Measurements from ENCODE around the gene KRT39.
"Not testable (repeated sequence)": the region's sequence is repeated elsewhere in the genome, so short reads cannot be mapped to it uniquely, and the experiment has no call there.

The KRT39 gene

DNA sequence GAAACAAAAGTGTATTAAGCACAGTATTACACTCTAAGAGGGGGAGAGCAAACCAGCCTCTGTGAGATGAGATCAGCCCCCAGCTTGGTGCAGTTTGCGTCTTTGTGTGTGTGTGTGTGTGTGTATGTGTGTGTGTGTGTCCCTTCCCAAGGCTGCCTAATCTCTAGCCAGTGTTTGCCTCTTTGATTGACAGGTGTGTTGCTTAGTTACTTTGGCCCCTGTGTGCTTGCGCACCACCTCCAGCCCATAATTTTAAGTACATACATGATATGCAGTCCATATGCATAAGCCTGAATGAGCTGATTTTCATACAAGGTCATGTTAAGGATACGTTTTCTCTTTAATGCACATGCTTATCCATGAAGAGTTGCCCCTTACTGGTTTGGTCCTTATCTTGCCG is 35.0 kb upstream of the KRT39 start:
- H3K27ac ChIP-seq (ENCODE audit: low read length), result no peak overlapping the region
- H3K4me1 ChIP-seq (ENCODE audit: control insufficient read depth in 1 of 2, insufficient read depth in 2 of 2, low read length in 2 of 2), result no peaks in the 10 kb centered on the region
- H3K27me3 ChIP-seq (ENCODE audit: low read depth, low read length), result no peaks in the 10 kb centered on the region
- no peaks in the 10 kb centered on the region for H3K9me3 ChIP-seq (ENCODE audit: control insufficient read depth in 1 of 2, low read length in 2 of 2)
- H3K36me3 ChIP-seq (ENCODE audit: control insufficient read depth in 1 of 2, insufficient read depth in 2 of 2, low read length in 2 of 2), result no peaks in the 10 kb centered on the region
- H3K4me3 ChIP-seq (ENCODE audit: low read depth in 1 of 2, low read length in 2 of 2), result no peak overlapping the region

DNA sequence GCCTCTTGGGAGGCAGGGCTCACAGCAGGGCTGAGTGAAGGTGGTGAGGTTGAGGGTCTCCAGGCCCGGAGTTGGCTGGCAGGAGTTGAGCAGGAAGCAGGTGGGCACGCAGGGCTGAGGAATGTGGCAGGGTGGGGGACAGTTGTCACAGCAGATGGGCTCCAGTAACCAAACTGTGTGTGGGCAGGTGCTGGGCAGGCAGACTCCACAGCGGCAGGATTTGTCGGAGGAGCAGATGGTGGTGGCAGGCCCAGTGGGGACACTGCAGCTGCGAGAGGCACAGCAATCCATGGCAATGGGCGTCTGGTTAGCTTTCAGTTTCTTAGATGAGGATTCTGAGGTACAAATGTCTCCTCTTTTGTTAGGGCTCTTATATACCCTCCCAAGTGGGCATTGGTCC is 32.8 kb upstream of the KRT39 start, which contains the start of gene KRTAP3-2:
TSS of gene KRTAP3-2 (minus strand) at position 344 of the 400 bp plus-strand sequence. CDS start at position 291, 53 bp downstream.
- H3K36me3 ChIP-seq (ENCODE audit: control insufficient read depth in 1 of 2, insufficient read depth in 2 of 2, low read length in 2 of 2); H3K27ac ChIP-seq (ENCODE audit: low read length); H3K27me3 ChIP-seq (ENCODE audit: low read depth, low read length); H3K4me1 ChIP-seq (ENCODE audit: control insufficient read depth in 1 of 2, insufficient read depth in 2 of 2, low read length in 2 of 2); H3K9me3 ChIP-seq (ENCODE audit: control insufficient read depth in 1 of 2, low read length in 2 of 2); H3K4me3 ChIP-seq (ENCODE audit: low read depth in 1 of 2, low read length in 2 of 2): not testable (repeated sequence)

DNA sequence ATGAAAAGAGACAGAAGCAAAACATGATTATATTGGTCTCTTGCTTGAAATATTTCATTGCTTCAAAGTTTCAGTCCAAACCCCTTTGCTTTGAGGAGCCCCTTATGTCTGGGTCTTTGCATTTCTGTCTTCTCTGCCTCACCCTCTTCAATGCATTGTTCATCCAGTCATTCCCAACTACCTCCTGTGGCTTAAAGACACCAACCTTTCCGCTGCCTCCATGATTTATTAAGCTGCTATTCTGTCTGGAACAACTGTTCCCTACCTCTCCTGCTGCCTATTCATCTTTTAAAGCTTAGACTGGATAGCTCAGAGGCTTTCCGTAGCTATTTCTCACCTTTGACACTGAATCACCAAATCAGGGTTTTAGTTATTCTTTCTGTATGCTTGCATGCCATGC is 30.6 kb upstream of the KRT39 start:
- H3K27ac ChIP-seq (ENCODE audit: low read length), result no peak overlapping the region
- H3K36me3 ChIP-seq (ENCODE audit: control insufficient read depth in 1 of 2, insufficient read depth in 2 of 2, low read length in 2 of 2), result no peaks in the 10 kb centered on the region
- H3K4me3 ChIP-seq (ENCODE audit: low read depth in 1 of 2, low read length in 2 of 2), result no peak overlapping the region
- no peaks in the 10 kb centered on the region for H3K9me3 ChIP-seq (ENCODE audit: control insufficient read depth in 1 of 2, low read length in 2 of 2)
- no peaks in the 10 kb centered on the region for H3K27me3 ChIP-seq (ENCODE audit: low read depth, low read length)
- no peaks in the 10 kb centered on the region for H3K4me1 ChIP-seq (ENCODE audit: control insufficient read depth in 1 of 2, insufficient read depth in 2 of 2, low read length in 2 of 2)

DNA sequence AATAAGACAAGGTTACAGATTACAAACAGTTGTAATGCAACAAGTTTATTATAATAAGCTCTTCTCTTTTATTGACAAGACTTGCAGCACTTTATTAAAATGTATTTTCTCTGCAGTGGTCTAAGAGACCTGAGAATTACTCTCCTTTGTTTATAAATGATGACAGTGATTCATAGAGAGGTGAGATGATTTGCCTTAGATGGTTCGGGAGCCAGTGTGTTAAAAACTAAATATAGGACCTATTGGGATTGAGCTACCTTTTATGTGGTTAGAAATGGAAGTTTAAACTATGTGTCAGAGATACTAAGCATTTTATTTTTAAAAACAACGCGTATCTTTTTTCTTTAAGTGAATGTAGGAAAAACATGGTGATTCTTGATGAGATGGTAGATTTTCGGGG is 30.1 kb upstream of the KRT39 start:
- Histone ChIP-seq H3K4me3 (ENCODE audit: low read depth in 1 of 2, low read length in 2 of 2) (no peak overlapping the region), H3K9me3 (ENCODE audit: control insufficient read depth in 1 of 2, low read length in 2 of 2) (no peaks in the 10 kb centered on the region), H3K27ac (ENCODE audit: low read length) (no peak overlapping the region), H3K4me1 (ENCODE audit: control insufficient read depth in 1 of 2, insufficient read depth in 2 of 2, low read length in 2 of 2) (no peaks in the 10 kb centered on the region), H3K36me3 (ENCODE audit: control insufficient read depth in 1 of 2, insufficient read depth in 2 of 2, low read length in 2 of 2) (no peaks in the 10 kb centered on the region), H3K27me3 (ENCODE audit: low read depth, low read length) (no peaks in the 10 kb centered on the region)

DNA sequence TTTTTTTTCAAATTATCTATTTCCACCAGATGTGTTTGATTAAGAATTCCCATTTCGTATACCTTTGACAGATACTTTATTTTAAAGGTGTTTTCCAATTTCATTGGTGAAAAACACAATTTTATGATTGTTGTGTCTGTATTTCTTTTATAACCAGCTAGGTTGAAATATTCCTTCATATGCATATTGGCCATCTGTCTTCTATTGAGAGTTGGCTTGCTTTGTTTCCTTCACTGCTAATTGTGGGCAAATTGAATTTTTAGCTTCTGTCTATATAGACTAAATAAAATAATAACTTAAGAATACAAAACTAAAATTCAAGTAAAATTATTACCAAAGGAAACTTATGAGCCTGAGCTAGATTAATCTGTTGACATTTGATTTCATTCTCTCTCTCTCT is 28.4 kb upstream of the KRT39 start:
- H3K27me3 ChIP-seq (ENCODE audit: low read depth, low read length), result no peaks in the 10 kb centered on the region
- H3K9me3 ChIP-seq (ENCODE audit: control insufficient read depth in 1 of 2, low read length in 2 of 2), result no peaks in the 10 kb centered on the region
- no peak overlapping the region for H3K27ac ChIP-seq (ENCODE audit: low read length)
- no peaks in the 10 kb centered on the region for H3K36me3 ChIP-seq (ENCODE audit: control insufficient read depth in 1 of 2, insufficient read depth in 2 of 2, low read length in 2 of 2)
- H3K4me3 ChIP-seq (ENCODE audit: low read depth in 1 of 2, low read length in 2 of 2), result no peak overlapping the region
- no peaks in the 10 kb centered on the region for H3K4me1 ChIP-seq (ENCODE audit: control insufficient read depth in 1 of 2, insufficient read depth in 2 of 2, low read length in 2 of 2)

DNA sequence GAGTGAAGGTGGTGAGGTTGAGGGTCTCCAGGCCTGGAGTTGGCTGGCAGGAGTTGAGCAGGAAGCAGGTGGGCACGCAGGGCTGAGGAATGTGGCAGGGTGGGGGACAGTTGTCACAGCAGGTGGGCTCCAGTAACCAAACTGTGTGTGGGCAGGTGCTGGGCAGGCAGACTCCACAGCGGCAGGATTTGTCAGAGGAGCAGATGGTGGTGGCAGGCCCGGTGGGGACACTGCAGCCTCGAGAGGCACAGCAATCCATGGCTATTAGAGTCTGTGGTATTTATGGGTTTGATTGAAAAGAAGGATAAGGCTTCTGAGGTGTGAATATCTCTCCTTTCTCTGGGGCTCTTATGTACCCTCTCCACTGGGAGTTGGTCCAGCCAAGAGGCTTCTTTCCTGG is 27.1 kb upstream of the KRT39 start, which contains the start of gene KRTAP3-3:
TSS of gene KRTAP3-3 (minus strand) at position 326 of the 400 bp plus-strand sequence. CDS start at position 259, 67 bp downstream.
- Histone ChIP-seq H3K27me3 (ENCODE audit: low read depth, low read length) (no peaks in the 10 kb centered on the region), H3K9me3 (ENCODE audit: control insufficient read depth in 1 of 2, low read length in 2 of 2) (no peaks in the 10 kb centered on the region), H3K36me3 (ENCODE audit: control insufficient read depth in 1 of 2, insufficient read depth in 2 of 2, low read length in 2 of 2) (no peaks in the 10 kb centered on the region), H3K4me1 (ENCODE audit: control insufficient read depth in 1 of 2, insufficient read depth in 2 of 2, low read length in 2 of 2) (no peaks in the 10 kb centered on the region), H3K27ac (ENCODE audit: low read length) (no peak within 1 kb of the TSS), H3K4me3 (ENCODE audit: low read depth in 1 of 2, low read length in 2 of 2) (no peak within 1 kb of the TSS)

DNA sequence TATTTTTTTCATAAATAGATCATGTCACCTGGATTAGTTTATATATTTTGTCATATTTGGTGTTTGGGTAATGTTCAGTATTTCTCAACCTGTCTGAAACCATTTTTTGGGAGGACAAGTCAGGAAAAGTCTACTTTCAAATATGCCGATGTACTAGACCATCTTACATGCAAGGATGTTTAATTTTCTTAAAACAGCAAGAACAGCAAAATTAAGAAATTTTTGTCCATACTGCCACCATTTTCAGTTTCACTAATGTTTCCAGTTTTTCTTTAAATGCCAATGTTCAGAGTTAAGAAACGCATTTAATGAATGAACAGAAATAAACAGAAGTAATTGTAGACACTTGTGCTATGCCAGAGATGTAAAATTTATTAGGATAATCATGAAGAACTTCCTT is 26.3 kb upstream of the KRT39 start:
- no peak overlapping the region for H3K27ac ChIP-seq (ENCODE audit: low read length)
- no peaks in the 10 kb centered on the region for H3K27me3 ChIP-seq (ENCODE audit: low read depth, low read length)
- no peaks in the 10 kb centered on the region for H3K36me3 ChIP-seq (ENCODE audit: control insufficient read depth in 1 of 2, insufficient read depth in 2 of 2, low read length in 2 of 2)
- H3K4me1 ChIP-seq (ENCODE audit: control insufficient read depth in 1 of 2, insufficient read depth in 2 of 2, low read length in 2 of 2), result no peaks in the 10 kb centered on the region
- H3K4me3 ChIP-seq (ENCODE audit: low read depth in 1 of 2, low read length in 2 of 2), result no peak overlapping the region
- H3K9me3 ChIP-seq (ENCODE audit: control insufficient read depth in 1 of 2, low read length in 2 of 2), result no peaks in the 10 kb centered on the region

DNA sequence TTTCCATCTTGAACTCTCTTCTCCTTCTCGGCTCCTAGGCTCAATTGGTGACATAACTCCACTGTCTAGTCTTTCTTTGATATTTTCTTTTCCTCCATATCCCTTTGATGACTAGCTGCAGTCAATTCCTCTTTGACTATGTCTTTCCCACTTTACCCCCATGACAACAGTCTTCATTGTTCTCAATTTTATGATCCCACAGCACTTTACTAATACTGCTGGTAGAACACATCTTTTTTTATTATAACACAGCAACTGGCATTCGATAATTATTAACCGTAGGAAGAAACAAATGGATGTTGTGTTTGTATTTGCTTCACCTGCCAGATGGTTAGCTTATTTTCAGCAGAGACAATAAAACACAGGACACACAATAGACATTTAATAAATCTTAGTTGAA is 25.9 kb upstream of the KRT39 start:
- Histone ChIP-seq H3K4me1 (ENCODE audit: control insufficient read depth in 1 of 2, insufficient read depth in 2 of 2, low read length in 2 of 2) (no peaks in the 10 kb centered on the region), H3K27me3 (ENCODE audit: low read depth, low read length) (no peaks in the 10 kb centered on the region), H3K9me3 (ENCODE audit: control insufficient read depth in 1 of 2, low read length in 2 of 2) (no peaks in the 10 kb centered on the region), H3K36me3 (ENCODE audit: control insufficient read depth in 1 of 2, insufficient read depth in 2 of 2, low read length in 2 of 2) (no peaks in the 10 kb centered on the region), H3K4me3 (ENCODE audit: low read depth in 1 of 2, low read length in 2 of 2) (no peak overlapping the region), H3K27ac (ENCODE audit: low read length) (no peak overlapping the region)

DNA sequence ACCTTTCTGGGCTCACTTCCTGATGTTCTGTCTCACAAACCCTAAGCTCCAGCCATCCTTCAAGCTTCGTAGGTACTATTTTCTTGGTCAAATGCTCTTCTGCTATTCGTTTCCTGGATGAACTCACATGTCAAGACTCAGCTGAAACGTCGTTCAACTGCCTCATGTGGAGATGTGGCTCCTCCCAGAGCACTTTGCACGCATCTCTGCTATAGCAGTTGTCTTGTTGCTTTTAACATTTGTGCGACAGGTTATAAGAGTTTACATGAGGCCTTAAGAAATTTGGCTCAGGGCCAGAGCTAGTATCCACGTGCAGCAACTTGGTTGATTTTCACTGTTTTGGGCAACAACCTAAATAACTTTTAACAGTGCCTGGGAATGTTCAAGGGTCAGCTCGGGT is 20.2 kb upstream of the KRT39 start:
- H3K27ac ChIP-seq (ENCODE audit: low read length), result no peak overlapping the region
- no peaks in the 10 kb centered on the region for H3K27me3 ChIP-seq (ENCODE audit: low read depth, low read length)
- H3K4me3 ChIP-seq (ENCODE audit: low read depth in 1 of 2, low read length in 2 of 2), result no peak overlapping the region
- no peaks in the 10 kb centered on the region for H3K9me3 ChIP-seq (ENCODE audit: control insufficient read depth in 1 of 2, low read length in 2 of 2)
- H3K4me1 ChIP-seq (ENCODE audit: control insufficient read depth in 1 of 2, insufficient read depth in 2 of 2, low read length in 2 of 2), result no peaks in the 10 kb centered on the region
- no peaks in the 10 kb centered on the region for H3K36me3 ChIP-seq (ENCODE audit: control insufficient read depth in 1 of 2, insufficient read depth in 2 of 2, low read length in 2 of 2)

DNA sequence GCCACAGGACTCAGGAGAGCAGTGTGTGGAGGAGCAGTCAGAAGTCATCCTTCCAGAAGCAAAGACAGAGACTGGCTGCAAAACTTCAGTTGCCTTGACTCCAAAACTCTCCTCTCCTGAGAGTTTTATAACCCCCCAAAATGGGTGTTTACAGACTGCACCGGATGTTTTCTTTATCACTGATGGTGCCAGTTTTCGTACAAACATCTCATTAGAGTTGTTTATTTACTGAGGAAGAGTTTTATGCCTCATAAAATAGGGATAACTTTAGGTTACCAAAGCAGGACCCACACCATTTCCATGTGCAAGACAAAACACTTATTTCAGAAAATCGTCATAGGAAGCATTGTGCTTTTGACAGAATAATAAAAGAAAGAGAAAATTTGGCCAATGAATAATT is 17.5 kb upstream of the KRT39 start, which contains the start of gene KRT40:
TSS of gene KRT40 (minus strand) at position 101 of the 400 bp plus-strand sequence. CDS start at position 48, 53 bp downstream.
- Histone ChIP-seq H3K36me3 (ENCODE audit: control insufficient read depth in 1 of 2, insufficient read depth in 2 of 2, low read length in 2 of 2) (no peaks in the 10 kb centered on the region), H3K9me3 (ENCODE audit: control insufficient read depth in 1 of 2, low read length in 2 of 2) (no peaks in the 10 kb centered on the region), H3K4me1 (ENCODE audit: control insufficient read depth in 1 of 2, insufficient read depth in 2 of 2, low read length in 2 of 2) (peaks cover 0 to 7% of the 10 kb centered on the region in 2 donors), H3K27me3 (ENCODE audit: low read depth, low read length) (no peaks in the 10 kb centered on the region), H3K4me3 (ENCODE audit: low read depth in 1 of 2, low read length in 2 of 2) (no peak within 1 kb of the TSS), H3K27ac (ENCODE audit: low read length) (no peak within 1 kb of the TSS)

DNA sequence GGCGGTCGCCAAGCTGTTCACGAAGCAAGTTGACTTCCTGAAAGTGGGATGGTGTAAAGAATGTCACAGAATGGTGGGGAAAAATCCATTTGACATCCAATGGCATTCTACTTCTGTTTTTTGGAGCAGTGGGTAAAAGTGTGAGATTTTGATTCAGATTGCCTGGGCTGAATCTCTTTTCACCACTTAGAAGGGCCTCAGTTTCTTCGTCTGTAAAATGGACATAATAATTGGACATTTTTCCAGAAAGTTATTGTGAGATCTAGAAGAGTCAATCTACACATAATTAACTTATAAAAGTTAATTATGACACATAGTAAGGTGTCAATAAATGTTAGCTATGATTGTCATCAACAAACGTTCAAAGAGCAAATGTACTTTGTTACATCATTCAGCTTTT is 14.4 kb upstream of the KRT39 start:
- H3K4me3 ChIP-seq (ENCODE audit: low read depth in 1 of 2, low read length in 2 of 2), result no peak overlapping the region
- H3K9me3 ChIP-seq (ENCODE audit: control insufficient read depth in 1 of 2, low read length in 2 of 2), result no peaks in the 10 kb centered on the region
- H3K4me1 ChIP-seq (ENCODE audit: control insufficient read depth in 1 of 2, insufficient read depth in 2 of 2, low read length in 2 of 2), result peaks cover 0 to 7% of the 10 kb centered on the region in 2 donors
- H3K36me3 ChIP-seq (ENCODE audit: control insufficient read depth in 1 of 2, insufficient read depth in 2 of 2, low read length in 2 of 2), result no peaks in the 10 kb centered on the region
- no peak overlapping the region for H3K27ac ChIP-seq (ENCODE audit: low read length)
- H3K27me3 ChIP-seq (ENCODE audit: low read depth, low read length), result no peaks in the 10 kb centered on the region

DNA sequence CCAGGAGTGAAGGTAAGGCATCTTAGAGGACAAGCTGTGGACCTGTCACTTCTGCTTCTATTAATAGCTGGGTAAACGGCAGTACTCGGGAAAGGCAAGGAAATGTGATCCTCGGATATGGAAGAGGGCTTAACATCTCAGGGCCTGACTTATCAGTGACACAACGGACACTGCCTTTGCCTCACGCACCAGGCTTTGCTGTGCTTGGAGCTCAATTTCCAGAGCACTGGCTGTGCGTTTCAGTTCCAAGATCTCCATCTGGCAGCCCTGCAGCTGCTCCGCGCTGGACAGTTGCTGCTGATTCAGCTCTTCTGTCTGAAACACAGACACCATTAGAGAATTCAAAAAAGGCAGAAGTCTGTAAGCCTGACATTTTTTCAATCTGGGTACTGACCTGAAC is 13.8 kb upstream of the KRT39 start:
- H3K36me3 ChIP-seq (ENCODE audit: control insufficient read depth in 1 of 2, insufficient read depth in 2 of 2, low read length in 2 of 2), result no peaks in the 10 kb centered on the region
- H3K27ac ChIP-seq (ENCODE audit: low read length), result no peak overlapping the region
- no peaks in the 10 kb centered on the region for H3K9me3 ChIP-seq (ENCODE audit: control insufficient read depth in 1 of 2, low read length in 2 of 2)
- H3K27me3 ChIP-seq (ENCODE audit: low read depth, low read length), result no peaks in the 10 kb centered on the region
- peaks cover 0 to 7% of the 10 kb centered on the region in 2 donors for H3K4me1 ChIP-seq (ENCODE audit: control insufficient read depth in 1 of 2, insufficient read depth in 2 of 2, low read length in 2 of 2)
- H3K4me3 ChIP-seq (ENCODE audit: low read depth in 1 of 2, low read length in 2 of 2), result no peak overlapping the region

All from muscle layer of duodenum (tissue), 2 donors.